Rectal smooth muscle tissue (tissue), 1 donor: ENCODE data around the gene CCNF.
A peak's percentile ranks its signal among the peaks of the same experiment; 100 is the strongest.
"Not testable (repeated sequence)": the region's sequence is repeated elsewhere in the genome, so short reads cannot be mapped to it uniquely, and the experiment has no call there.

ENCODE experiments used
- H3K27ac ChIP-seq: one replicate; pipeline ENCODE4 v1.7.0; 2013; ENCODE audit warnings: low read depth, low read length, inconsistent platforms
- H3K27me3 ChIP-seq: one replicate; pipeline ENCODE4 v1.7.0; 2013; ENCODE audit warnings: low read length; ENCODE audit not compliant: control insufficient read depth, insufficient read depth
- H3K36me3 ChIP-seq: one replicate; pipeline ENCODE4 v1.7.0; 2013; ENCODE audit warnings: low read length; ENCODE audit not compliant: control insufficient read depth, insufficient read depth
- H3K4me1 ChIP-seq: one replicate; pipeline ENCODE4 v1.7.0; 2013; ENCODE audit warnings: low read length; ENCODE audit not compliant: control insufficient read depth, insufficient read depth
- H3K4me3 ChIP-seq: one replicate; pipeline ENCODE4 v1.7.0; 2013; ENCODE audit warnings: low read length
- H3K9ac ChIP-seq: one replicate; pipeline ENCODE4 v1.7.0; 2013; ENCODE audit warnings: low read length

Gene CCNF

GRCh38 chr16:2479996-2480395, 50.7 kb downstream of the CCNF start:
- H3K27ac ChIP-seq, H3K4me3 ChIP-seq: not testable (repeated sequence)
- peaks cover 12% of the 10 kb centered on the region for H3K4me1 ChIP-seq

DNA sequence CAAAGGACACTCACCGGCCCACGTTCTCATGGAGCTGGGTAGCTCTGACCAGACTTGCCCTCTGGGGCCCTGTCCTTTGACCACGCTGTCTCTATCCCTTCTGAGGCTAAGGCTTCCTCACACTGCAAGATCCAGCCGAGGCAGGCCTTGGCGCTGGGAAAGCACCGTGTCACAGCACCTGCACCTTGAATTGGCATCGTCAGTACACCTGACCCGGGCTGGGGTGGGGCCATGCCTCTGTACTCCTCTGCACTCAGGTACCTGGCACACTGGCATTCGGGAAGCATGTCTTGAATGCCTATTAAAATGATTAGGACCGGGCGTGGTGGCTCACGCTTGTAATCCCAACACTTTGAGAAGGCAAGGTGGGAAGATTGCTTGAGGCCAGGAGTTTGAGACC, 51.7 kb downstream of the CCNF start:
- no peaks in the 10 kb centered on the region for H3K27me3 ChIP-seq
- no peaks in the 10 kb centered on the region for H3K36me3 ChIP-seq
- H3K4me3 ChIP-seq: no peak overlapping the region
- H3K27ac ChIP-seq: no peak overlapping the region
- no peak overlapping the region for H3K9ac ChIP-seq
- H3K4me1 ChIP-seq: peaks cover 12% of the 10 kb centered on the region

More at GRCh38 chr16:2479996-2480395, 50.7 kb downstream of the CCNF start:
- H3K36me3 ChIP-seq, H3K9ac ChIP-seq, H3K27me3 ChIP-seq: not testable (repeated sequence)

- Histone ChIP-seq H3K27ac (no peak overlapping the region), H3K27me3 (no peaks in the 10 kb centered on the region), H3K4me3 (no peak overlapping the region), H3K36me3 (no peaks in the 10 kb centered on the region), H3K4me1 (peaks cover 12% of the 10 kb centered on the region), H3K9ac (no peak overlapping the region)
Measured at GRCh38 chr16:2481676-2482075, 52.4 kb downstream of the CCNF start.

DNA sequence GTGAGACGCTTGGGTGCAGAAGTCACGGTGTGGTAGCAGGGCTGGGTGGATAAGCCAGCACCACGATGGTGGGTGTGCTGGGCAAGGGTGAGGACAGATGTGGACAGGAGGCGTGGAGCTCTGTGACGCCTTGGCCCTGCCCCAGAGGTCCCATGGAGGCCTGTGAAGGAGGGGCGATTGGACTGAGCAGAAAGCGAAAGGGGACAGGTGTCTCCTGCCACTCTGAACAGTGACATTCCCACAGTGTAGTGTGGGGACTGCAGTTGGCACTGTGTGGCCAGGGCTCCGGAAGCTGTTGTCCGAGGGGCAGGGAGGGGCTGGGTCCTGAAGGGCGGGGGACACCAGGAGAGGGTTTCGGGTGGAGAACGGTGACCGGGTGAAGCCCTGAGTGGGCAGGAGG, 53.0 kb downstream of the CCNF start:
- H3K9ac ChIP-seq: no peak overlapping the region
- H3K4me1 ChIP-seq: peaks cover 12% of the 10 kb centered on the region
- no peak overlapping the region for H3K4me3 ChIP-seq

GRCh38 chr16:2482708-2483534, 53.7 kb downstream of the CCNF start:
- H3K4me3 ChIP-seq: peak overlapping the region; percentile 46
- peaks cover 12% of the 10 kb centered on the region for H3K4me1 ChIP-seq
- H3K27ac ChIP-seq: peak overlapping the region; percentile 86
- H3K36me3 ChIP-seq: no peaks in the 10 kb centered on the region
- H3K9ac ChIP-seq: peak overlapping the region; percentile 46
- no peaks in the 10 kb centered on the region for H3K27me3 ChIP-seq

More for the DNA sequence above, 53.0 kb downstream of the CCNF start:
- Histone ChIP-seq H3K27me3 (no peaks in the 10 kb centered on the region), H3K36me3 (no peaks in the 10 kb centered on the region), H3K27ac (peak overlapping the region; percentile 86)

- H3K27me3 ChIP-seq: no peaks in the 10 kb centered on the region
- H3K4me1 ChIP-seq: peaks cover 12% of the 10 kb centered on the region
- H3K4me3 ChIP-seq: no peak overlapping the region
- no peak overlapping the region for H3K9ac ChIP-seq
- peak overlapping the region; percentile 86 for H3K27ac ChIP-seq
- no peaks in the 10 kb centered on the region for H3K36me3 ChIP-seq
Measured at GRCh38 chr16:2483939-2484897, 55.0 kb downstream of the CCNF start.

DNA sequence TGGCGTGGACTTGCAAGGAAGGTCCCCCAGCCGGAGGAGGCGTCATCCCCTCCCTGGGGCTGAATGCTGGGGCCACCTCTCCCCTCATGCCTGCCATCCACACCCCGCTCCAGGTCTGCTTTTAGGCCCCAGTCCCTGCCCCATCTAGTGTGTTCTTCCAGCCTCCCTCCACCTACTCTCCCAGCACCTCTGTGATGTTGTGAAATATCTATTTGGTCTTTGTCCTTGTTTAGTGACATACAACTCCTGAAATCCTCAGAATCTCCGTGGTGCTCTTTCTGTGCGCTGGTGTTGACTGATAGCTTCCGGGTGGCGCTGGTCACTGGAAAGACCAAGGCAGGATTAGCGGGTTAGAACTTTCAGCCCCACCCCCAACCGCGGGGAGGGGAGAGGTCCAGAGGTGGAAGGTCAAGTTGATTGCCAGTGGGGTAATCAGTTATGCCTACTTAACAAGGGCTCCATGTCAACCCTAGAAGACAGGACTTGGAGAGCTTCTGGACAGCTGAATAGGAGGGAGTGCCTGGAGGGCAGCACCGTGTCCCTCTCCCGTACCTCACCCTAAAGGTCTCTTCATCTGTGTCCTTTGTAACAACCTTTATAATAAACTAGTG, 55.8 kb downstream of the CCNF start:
- no peak overlapping the region for H3K4me3 ChIP-seq
- no peaks in the 10 kb centered on the region for H3K36me3 ChIP-seq
- no peak overlapping the region for H3K9ac ChIP-seq
- no peaks in the 10 kb centered on the region for H3K27me3 ChIP-seq
- H3K4me1 ChIP-seq: peaks cover 12% of the 10 kb centered on the region
- no peak overlapping the region for H3K27ac ChIP-seq

DNA sequence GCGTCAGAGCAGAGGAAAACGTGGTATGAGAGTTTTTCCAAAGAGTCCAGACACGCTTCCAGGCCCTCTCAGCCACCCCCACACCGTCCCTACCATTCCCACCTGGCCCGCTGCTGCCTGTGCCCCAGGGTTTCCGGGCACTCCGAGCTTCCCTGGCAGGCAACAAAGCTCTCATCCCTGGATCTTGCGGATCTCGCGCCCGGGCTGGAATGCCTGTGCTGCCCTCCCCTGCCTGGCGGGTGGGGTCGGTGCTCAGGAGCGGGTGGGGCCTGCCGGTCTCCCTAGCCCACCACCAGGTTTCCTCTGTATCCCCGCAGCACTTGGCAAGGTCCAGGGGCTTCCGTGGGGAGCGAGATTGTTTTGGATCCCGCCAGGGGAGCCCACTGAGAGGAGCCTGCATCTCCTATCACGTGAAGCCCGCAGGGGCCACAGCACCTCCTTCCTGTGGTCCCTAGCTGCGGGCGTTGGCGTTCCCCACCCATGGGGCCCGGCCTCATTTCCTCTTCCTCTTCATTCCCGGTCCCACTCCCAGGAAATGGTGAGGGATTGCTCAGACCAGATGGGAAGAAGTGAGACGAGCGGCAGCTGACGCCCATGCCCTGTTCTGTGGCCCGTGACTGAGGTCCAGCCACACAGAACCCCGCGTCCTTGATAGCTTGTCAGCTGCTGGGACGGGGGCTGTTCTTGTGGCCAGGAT, 56.7 kb downstream of the CCNF start:
- Histone ChIP-seq H3K4me3 (no peak overlapping the region), H3K4me1 (peaks cover 12% of the 10 kb centered on the region), H3K27ac (no peak overlapping the region), H3K9ac (no peak overlapping the region), H3K27me3 (no peaks in the 10 kb centered on the region), H3K36me3 (no peaks in the 10 kb centered on the region)

DNA sequence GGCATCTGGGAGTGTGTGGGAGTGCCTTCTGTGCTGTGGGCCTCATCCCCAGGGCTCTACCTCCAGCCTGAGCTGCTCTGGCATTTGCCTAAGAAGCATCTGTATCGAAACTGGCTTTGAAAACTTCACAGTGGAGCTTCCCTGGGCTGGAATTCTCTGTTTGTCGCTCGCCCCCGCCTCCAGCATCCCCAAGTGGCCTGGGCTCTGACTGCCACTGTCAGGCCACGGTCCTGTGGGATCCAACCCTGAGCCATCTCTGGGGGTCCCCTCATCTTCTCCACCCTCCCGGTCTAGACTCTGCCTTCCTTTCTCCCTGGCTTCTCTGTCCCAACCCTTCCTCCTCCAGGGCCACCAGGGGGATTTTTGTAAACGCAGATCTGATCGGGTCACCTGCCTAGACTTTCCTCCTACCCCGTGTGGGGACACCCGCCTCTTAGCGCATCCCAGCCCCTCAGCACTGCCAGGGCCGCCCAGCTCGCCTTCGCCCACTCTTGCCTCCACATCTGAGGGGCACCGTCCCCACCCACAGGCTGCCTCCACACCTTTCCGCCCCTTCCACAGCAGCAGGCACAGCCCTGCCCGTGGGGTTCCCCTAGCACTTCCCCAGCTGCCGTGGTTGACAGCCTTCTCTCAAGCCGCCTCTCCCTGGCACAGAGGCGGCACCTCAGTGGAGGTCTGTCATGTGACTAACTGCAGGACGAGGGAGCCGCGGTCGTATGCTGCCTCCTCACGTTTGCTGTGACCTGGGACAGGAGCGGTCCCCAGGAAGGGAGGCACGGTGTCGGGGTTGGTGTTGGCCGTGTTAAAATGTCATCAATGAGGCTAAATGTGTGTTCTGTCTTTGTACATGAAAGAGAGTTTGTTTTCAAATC, 57.6 kb downstream of the CCNF start:
- Histone ChIP-seq H3K27me3 (no peaks in the 10 kb centered on the region), H3K27ac (no peak overlapping the region), H3K4me1 (peaks cover 12% of the 10 kb centered on the region), H3K36me3 (no peaks in the 10 kb centered on the region), H3K9ac (no peak overlapping the region), H3K4me3 (no peak overlapping the region)

- Histone ChIP-seq H3K27ac (no peak overlapping the region), H3K9ac (no peak overlapping the region), H3K36me3 (no peaks in the 10 kb centered on the region), H3K4me3 (no peak overlapping the region), H3K4me1 (peaks cover 12% of the 10 kb centered on the region), H3K27me3 (no peaks in the 10 kb centered on the region)
Measured at GRCh38 chr16:2487517-2487842, 58.2 kb downstream of the CCNF start.

DNA sequence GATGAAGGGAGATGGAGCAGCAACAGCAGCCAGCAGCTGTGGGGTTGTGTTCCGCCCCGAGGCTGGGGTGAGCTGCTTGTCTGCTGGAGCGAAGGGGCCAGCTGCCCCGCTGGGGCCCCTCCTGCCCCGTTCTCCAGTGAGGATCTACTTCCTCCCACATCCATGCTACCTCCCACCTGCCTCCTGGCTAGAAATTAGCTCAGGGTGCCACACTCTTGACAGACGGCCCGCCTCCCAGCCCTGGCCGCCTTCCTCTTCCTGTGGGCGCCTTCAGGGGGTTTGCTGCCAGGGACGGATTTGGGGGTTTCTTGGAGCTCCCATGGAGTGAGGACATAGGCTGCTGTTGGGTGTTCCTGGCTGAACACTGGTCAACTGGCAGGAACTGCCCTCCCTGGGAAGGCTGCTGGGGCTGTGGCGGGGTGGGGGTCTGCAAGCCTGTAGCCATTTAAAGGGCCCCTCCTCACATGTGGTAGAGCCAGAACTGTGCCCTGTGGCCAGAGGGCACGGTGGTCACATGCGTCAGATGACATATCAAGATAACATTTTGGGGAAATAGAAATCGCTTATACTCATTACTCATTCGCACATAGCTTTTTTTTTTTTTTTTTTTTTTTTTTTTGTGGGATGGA, 58.8 kb downstream of the CCNF start:
- Histone ChIP-seq H3K27ac (no peak overlapping the region), H3K9ac (no peak overlapping the region)

More for the DNA sequence above, 58.8 kb downstream of the CCNF start:
- H3K27me3 ChIP-seq: no peaks in the 10 kb centered on the region
- peaks cover 10% of the 10 kb centered on the region for H3K4me1 ChIP-seq
- H3K4me3 ChIP-seq: no peak overlapping the region
- no peaks in the 10 kb centered on the region for H3K36me3 ChIP-seq
